ENCODE data around the gene PPP1R26. TPM values are rescaled to one million over a fixed set of nuclear protein-coding genes. Genes with fewer than 3 reads are reported as not detected.

The PPP1R26 gene
- polyA plus RNA-seq, 1 of the 3 experiments (the other 2 are of a cell fraction): 20.1 TPM

DNA sequence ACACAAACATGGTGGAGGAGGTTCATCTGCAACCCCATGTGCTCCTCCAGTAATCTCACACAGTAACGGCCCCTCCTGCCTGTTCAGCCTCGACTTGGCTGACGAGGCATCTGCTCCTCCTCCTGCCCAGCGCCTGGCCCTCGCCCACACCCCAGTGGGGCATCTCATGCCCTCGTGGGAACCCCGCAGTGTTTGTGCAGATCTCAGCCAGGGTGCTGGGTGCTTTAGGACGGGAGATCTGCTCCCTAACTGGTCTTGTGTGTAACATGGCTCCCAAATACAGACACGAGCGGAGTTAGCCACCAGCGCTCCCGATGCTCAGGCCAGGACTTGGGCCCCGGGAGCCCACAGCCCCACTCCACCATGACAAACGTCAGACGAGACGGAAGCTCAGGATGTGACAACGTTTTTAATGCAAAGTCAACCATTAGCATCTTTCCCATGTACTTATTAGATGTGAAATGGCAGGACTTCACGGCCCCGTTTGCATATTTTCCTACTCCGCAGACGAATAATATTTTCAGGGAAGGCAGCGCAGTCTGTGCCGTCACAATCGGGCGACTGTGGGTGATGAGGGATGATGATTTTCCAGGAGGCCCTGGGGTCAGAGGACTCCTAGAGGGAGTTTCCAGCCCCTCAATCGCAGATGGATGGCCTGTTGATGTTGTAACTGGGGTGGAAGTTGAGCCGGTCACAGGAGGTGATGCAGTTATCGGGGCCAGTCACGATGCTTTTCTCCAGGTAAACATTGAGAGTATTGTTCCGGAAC, 15.4 kb downstream of the PPP1R26 start:
- Histone ChIP-seq H3K79me2 (ENCODE audit: insufficient read depth) (no peaks in the 10 kb centered on the region), H3K4me2 (no peak overlapping the region), H3K9me2 (no peaks in the 10 kb centered on the region), H3K4me3 (ENCODE audit: low read depth in 2 of 2, low read length in 1 of 2) (no peak overlapping the region), H3K9me3 (no peaks in the 10 kb centered on the region), H4K20me1 (ENCODE audit: insufficient read depth) (no peaks in the 10 kb centered on the region), H3K36me3 (replicated peaks in 1 of 2; ENCODE audit: control insufficient read depth in 1 of 2, insufficient read depth in 2 of 2, low read length in 1 of 2) (peaks cover 0 to 2% of the 10 kb centered on the region in 2 experiments), H3K9ac (no peak overlapping the region), H3K27me3 (ENCODE audit: insufficient read depth) (no peaks in the 10 kb centered on the region), H3K4me1 (ENCODE audit: control insufficient read depth in 1 of 2, insufficient read depth in 2 of 2, low read depth in 1 of 2, low read length in 1 of 2) (peaks cover 0 to 6% of the 10 kb centered on the region in 2 experiments; a peak in 1 of 4 replicates), H3F3A (replicated peaks; ENCODE audit: insufficient read depth) (no peaks in the 10 kb centered on the region), H2AFZ (ENCODE audit: low read depth) (no peak overlapping the region), H3K27ac (ENCODE audit: low read depth in 2 of 2, low read length in 1 of 2) (no peak overlapping the region)
- ChIA-PET POLR2A (no interaction called here), CTCF (interaction anchor here (0.6 kb wide), 1 partner anchor 9 kb away, joined by 4 read pairs; no protein-coding TSS in a partner anchor)
- DNase-seq: no peak
- no peak for TF ChIP-seq PBX3 (IDR thresholded peaks at IDR 0.05)
- WGBS (ENCODE audit: low lambda C conversion rate): 88% methylated on average over 29 of the region's 30 CpGs

DNA sequence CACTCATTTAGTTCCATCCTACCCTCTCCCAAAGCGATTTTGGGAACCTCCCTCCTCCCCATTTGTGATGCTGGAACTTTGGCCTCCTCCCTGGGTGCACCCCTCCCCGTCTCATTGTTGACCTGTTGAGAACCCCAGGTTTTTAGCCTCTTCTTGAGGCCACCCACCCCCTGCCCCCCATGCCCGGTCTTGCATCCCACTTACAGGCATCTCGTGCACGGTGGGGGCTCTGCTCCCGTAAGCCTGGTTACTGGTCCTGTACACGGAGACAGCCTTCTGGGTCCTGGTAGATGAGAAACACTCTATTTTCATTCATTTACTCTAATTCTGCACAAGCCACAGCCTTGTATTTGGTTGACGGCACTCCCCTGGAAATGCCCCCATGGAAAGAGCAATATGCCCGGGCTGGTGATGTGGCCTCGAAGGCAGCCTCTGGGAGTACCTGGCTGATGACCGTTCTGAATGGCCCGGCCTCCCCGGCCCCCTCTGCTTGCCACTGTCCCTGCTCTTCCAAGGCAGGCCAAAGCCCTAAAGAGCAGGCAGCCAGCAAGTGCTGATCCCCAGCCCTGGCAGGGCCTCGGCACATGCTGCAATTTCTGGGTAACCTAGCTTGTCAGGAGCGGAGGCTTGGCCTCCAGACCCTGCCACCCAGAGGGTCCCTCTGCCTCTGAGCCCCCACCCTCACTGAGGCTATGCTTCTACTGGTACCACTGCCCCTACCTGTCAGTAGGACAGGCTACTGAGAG, 19.0 kb downstream of the PPP1R26 start:
- H3K4me3 ChIP-seq (ENCODE audit: low read depth in 2 of 2, low read length in 1 of 2): peak overlapping the region in 1 of 2 experiments; percentile 95; a peak in 2 of 4 replicates
- no peak overlapping the region for H3K27ac ChIP-seq (ENCODE audit: low read depth in 2 of 2, low read length in 1 of 2)
- 87% methylated on average over 14 of the region's 15 CpGs for WGBS (ENCODE audit: low lambda C conversion rate)
- peaks cover 0 to 18% of the 10 kb centered on the region in 2 experiments for H3K36me3 ChIP-seq (replicated peaks in 1 of 2; ENCODE audit: control insufficient read depth in 1 of 2, insufficient read depth in 2 of 2, low read length in 1 of 2)
- no peaks in the 10 kb centered on the region for H3K27me3 ChIP-seq (ENCODE audit: insufficient read depth)
- peaks cover 6 to 19% of the 10 kb centered on the region in 2 experiments; a peak in 3 of 4 replicates for H3K4me1 ChIP-seq (ENCODE audit: control insufficient read depth in 1 of 2, insufficient read depth in 2 of 2, low read depth in 1 of 2, low read length in 1 of 2)
- H2AFZ ChIP-seq (ENCODE audit: low read depth): no peak overlapping the region
- peak overlapping the region; percentile 100; the same call in 1 of the 2 replicates for H3K4me2 ChIP-seq
- TF ChIP-seq ELF1 (IDR thresholded peaks at IDR 0.05): no peak
- no peak for TF ChIP-seq TEAD4 (IDR thresholded peaks at IDR 0.05; ENCODE audit: borderline replicate concordance, insufficient read depth)
- TF ChIP-seq, protein P1, sequence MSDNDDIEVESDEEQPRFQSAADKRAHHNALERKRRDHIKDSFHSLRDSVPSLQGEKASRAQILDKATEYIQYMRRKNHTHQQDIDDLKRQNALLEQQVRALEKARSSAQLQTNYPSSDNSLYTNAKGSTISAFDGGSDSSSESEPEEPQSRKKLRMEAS (IDR thresholded peaks at IDR 0.05; ENCODE audit: low read depth): no peak
- TF ChIP-seq, protein P2, sequence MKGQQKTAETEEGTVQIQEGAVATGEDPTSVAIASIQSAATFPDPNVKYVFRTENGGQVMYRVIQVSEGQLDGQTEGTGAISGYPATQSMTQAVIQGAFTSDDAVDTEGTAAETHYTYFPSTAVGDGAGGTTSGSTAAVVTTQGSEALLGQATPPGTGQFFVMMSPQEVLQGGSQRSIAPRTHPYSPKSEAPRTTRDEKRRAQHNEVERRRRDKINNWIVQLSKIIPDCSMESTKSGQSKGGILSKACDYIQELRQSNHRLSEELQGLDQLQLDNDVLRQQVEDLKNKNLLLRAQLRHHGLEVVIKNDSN (IDR thresholded peaks at IDR 0.05; ENCODE audit: borderline replicate concordance, low read depth): no peak
- 0 out of 2 replicates have a peak, but pooled peaks cover 7% of the 10 kb centered on the region for H4K20me1 ChIP-seq (ENCODE audit: insufficient read depth)
- DNase-seq: peak; percentile 3
- CTCF ChIA-PET: interaction anchor here (1.7 to 3.9 kb wide), 4 partner anchors 9 to 20 kb away, joined by 6 to 23 read pairs (median 11); no protein-coding TSS in a partner anchor
- no peaks in the 10 kb centered on the region for H3K9me3 ChIP-seq
- H3K79me2 ChIP-seq (ENCODE audit: insufficient read depth): peaks cover 19% of the 10 kb centered on the region
- H3F3A ChIP-seq (replicated peaks; ENCODE audit: insufficient read depth): no peaks in the 10 kb centered on the region
- H3K9ac ChIP-seq: no peak overlapping the region
- H3K9me2 ChIP-seq: no peaks in the 10 kb centered on the region
- POLR2A ChIA-PET: interaction anchor here (2.0 kb wide), 1 partner anchor 18 kb away, joined by 9 read pairs; no protein-coding TSS in a partner anchor
